HPDE6-E6E7 (cell line): Measurements from ENCODE around the gene PRICKLE2.
"Not testable (repeated sequence)": the region's sequence is repeated elsewhere in the genome, so short reads cannot be mapped to it uniquely, and the experiment has no call there.

Source experiments
- DNase-seq: peaks from one replicate; pipeline ENCODE4 v3.0.0; 2011; ENCODE audit warnings: missing footprints; ENCODE audit errors: extremely low spot score

The PRICKLE2 gene

DNA sequence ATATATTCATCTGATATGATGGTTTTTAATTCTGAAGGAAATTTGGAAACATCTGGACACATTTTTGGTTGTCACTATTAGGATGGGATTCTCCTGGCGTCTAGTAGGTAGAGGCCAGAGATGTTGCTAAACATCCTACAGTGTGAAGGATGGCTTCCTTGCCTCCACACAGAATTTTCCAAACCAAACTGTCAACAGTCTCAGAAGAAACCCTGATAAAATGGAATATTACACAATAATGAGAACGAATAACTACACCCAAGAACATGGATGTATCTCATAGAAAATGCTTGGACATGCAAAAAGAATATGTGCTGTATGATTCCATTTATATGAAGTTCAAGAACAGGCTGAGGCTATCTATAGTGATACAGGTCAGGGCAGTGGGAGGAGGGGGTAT lies 122.1 kb downstream of the PRICKLE2 start:
- no peak for DNase-seq

DNA sequence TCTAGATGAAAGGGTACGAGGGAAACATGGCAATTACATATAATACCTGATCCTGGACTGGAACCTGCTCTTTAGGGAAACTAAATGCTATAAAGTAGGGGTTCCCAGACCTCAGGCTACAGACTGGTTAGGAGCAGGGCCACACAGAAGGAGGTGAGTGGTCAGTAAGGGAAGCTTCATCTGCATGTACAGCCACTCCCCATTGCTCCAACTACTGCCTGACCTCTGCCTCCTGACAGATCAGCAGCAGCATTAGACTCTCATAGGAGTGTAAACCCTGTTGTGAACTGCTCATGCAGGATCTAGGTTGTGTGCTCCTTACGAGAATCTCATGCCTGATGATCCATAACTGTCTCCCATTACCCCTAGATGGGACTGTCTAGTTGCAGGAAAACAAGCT lies 123.1 kb downstream of the PRICKLE2 start:
- no peak for DNase-seq

DNA sequence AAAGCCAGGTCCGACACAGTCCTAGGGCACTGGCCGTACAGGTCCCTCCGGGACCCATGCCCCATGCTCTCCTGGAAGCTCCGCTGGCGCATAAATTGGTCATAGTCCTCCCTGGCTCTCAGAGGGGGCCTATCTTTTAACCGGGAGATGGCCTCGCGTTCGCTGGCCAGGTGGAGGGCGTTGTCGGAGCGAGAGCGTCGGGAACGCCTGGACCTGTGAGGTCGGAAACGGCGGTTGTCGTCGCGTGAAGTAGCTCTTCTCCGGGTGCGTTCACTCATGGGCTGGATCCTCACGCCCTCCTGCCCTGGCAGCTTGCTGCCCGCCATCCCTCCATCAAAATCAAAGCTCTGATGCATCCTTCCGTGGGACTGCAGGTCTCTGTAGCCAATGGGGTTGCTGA lies 126.0 kb downstream of the PRICKLE2 start:
- DNase-seq = no peak

- no peak for DNase-seq
Measured at GRCh38 chr3:64098670-64099069, 126.6 kb downstream of the PRICKLE2 start.

DNA sequence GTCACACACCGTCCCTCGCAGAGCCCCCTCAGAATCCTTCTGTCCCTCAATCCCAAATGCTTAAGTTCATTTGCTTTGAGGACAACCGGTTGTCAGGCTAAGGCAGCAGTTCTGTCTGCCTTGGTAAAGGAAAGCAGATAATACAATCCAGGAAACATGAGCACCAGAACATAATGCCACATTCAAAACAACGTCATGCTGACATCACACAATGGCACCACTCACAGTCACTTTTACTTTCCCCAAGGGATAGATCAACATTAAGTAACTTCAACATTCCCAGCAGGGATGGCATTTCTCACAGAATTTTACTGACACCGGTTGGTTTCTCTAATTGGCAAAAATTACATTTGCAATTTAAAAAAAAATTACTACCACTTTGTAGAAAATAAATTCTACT lies 127.3 kb downstream of the PRICKLE2 start:
- DNase-seq = no peak

- no peak for DNase-seq
Measured at GRCh38 chr3:64095802-64096201, 129.5 kb downstream of the PRICKLE2 start.

GRCh38 chr3:64094713-64095079 lies 130.6 kb downstream of the PRICKLE2 start:
- no peak for DNase-seq

GRCh38 chr3:64093825-64094712 lies 131.2 kb downstream of the PRICKLE2 start:
- no peak for DNase-seq

- DNase-seq = no peak
Measured at GRCh38 chr3:64093211-64093610, 132.1 kb downstream of the PRICKLE2 start.

- DNase-seq = no peak
Measured at GRCh38 chr3:64091501-64091900, 133.8 kb downstream of the PRICKLE2 start.

- not testable (repeated sequence) for DNase-seq
Measured at GRCh38 chr3:64089386-64089785, 135.9 kb downstream of the PRICKLE2 start.

DNA sequence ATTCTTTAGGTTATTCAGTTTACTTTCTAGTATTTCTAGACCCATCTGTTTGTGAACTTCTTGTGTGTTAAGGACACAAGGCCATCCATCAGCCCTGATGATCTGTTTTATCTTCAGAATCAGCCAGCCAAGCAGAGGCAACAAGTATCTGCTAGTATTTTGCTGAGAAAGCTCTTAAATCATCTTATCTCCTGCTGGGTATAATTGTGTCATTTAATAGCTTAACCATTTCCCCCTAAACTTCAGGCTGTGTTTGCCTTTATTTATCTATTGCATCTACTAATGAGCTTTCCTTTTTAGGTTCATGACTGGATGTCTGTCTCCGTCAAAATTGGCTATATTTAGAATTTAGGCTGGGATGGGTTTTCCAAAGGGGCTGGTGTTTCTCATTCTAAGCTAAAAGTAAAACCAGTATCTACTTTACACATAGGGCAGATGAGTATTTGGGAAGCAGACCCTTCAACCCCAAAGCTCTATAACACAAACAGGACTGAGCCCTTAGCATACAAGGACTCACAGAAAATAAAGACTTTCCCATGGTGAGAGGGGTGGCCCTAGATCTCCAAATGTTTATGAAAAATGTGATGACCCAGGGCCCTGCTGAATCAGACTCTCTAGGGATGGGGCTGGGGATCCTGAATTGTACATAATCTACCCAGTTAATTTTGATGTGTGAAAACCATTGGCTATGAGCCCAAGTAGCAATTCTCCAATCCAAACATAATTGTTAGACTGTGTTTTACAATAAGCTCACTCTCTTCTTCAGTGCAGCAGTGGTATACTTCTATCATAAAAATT lies 136.7 kb downstream of the PRICKLE2 start:
- DNase-seq = no peak

DNA sequence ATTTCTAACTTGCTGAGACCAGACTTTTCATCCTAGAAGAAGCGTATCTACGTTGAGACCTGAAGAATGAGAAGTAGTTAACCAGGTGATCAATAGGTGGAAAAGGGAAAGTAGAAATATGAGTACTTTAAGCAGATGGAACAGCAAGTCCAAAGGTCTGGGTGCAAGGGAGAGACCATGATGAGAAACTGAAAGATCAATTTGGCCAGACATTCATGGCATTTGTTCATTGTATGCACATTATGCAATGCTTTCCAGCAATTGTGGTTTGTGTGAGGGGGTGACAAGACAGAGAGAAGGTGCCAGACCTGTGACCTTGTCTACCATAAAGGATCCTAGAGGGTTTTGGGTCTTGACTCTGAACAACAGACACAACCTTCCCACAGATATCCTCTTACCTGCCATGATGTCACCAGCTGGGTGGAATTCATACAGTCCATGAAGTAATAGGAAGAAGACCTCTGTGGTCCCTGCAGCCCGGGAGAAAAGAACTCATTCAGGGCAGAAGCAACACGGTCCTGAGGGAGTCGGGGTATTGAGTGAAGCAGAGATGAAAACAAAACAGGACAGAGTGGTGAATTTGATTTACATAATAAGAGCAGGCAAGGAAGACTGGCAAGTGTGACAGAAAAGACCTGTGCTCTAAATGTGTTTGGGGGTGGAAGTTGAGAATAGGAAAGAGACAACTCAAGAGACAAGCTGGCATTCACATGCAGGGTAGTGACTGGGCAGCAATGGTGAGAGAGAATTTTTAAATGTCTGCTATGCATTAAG lies 138.6 kb downstream of the PRICKLE2 start:
- no peak for DNase-seq

DNA sequence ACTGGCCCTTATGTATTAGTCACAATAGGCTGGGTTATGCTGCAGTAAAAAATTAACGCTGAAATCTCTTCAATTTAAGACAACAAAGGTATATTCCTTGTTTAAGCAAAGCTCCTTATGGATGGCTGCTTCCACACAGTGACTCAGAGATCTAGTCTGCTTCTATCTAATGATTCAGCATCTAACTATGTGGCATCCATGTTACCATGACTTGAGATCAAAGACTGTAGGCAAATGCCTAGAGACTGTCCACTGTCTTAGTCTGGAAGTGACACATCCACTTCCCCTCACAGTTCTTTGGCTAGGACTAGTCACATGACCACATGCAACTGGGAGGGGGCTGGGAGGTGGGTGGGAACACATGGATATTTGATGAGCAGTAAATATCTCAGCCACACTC lies 140.6 kb downstream of the PRICKLE2 start:
- no peak for DNase-seq

DNA sequence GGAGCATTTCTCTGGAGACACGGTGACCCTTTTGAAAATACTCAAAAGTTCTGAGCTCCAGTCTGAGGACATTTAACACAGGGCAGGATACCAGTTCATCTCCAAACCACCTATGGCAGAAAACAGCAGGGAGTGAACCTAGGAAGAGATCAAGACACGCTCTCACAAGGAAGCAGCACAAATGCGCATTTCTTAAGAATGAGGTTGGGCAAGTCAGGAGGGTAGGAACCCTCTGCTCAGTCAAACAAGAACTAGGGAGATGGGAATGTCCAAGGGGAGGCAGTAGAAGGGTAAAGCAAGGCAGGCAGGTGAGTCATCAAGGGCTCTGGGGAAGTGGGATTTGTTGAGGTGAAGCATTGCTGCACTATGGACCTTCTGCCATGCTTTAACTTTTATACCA lies 141.7 kb downstream of the PRICKLE2 start:
- DNase-seq = no peak

GRCh38 chr3:64082961-64083541 lies 142.2 kb downstream of the PRICKLE2 start:
- no peak for DNase-seq

DNA sequence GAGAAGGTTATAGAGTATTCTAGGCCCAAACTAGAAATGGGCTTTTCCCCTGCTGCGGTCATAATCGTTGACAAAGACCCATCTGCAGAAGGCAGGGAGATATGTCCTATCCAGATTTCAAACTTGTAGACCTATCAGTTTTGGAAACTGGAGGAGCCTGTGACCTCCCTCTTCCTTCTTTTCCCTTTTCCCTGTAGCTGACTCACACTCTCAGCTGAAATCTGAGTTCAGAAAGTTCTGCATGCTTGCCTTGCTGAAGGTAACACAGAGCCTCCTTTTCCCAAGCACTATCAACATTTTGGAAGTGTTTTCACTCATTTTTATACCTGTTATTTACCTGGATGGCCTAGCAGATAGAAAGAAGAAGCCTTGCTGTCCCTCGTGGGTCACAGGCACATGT lies 142.9 kb downstream of the PRICKLE2 start:
- DNase-seq = no peak

DNA sequence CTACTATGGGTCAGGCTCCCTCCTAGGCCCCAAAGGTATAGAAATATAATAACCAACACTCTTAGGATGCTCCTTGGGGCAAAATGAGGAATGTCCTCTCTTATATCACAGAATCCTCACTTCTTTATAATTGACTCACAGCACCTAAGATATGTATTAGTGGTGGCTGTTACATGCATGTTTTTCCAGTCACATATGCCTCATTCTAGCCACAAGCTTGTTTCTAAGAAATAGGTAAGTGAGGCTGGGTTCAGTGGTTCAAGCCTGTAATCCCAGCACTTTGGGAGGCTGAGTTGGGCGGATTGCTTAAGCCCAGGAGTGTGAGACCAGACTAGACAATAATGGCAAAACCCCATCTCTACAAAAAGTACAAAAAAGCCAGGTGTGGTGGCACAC lies 144.0 kb downstream of the PRICKLE2 start:
- no peak for DNase-seq

GRCh38 chr3:64080616-64081234 lies 144.5 kb downstream of the PRICKLE2 start:
- no peak for DNase-seq

- no peak for DNase-seq
Measured at GRCh38 chr3:64079369-64080150, 145.7 kb downstream of the PRICKLE2 start.

DNA sequence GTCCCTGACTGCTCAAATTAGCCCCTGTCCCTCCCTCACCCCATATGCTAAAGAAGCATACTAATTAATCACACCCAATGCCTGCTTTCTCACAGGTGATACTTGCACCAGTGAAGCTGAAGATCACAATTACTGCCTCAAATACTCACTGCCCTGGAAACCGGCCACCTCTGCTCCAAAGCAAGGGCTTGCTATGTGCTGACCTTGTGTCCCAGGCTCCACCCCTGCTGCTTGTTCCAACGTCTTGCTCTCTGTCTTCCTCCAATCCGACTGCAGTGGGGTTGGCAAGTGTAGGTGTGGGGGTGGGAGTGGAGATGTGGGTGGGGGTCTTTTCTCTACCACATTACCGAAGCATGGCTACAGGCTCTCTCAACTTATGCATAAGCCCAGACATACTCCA lies 146.3 kb downstream of the PRICKLE2 start:
- DNase-seq = no peak
